Adrenal gland (tissue), 12 donors: ENCODE results near the gene NFIC. TPM values are rescaled to one million over a fixed set of nuclear protein-coding genes. Genes with fewer than 3 reads are reported as not detected.

Experiments
- DNase-seq, 7 donors: peaks; one replicate each; pipeline ENCODE4 v3.0.0-alpha.2; 2019 to 2020
- H3K27ac ChIP-seq, 5 donors: fragments of 200-600 bp; sonication (generic) in 4 of 5; 1 replicate in 3 of 5; 2 replicates in 2 of 5; pipeline versions ENCODE4 v1.5.1 to v1.8.0; 2016 to 2020; ENCODE audit warnings: mild to moderate bottlenecking in 1 of 5
- H3K27me3 ChIP-seq: fragments of 200-600 bp; 2 replicates; pipeline ENCODE4 v1.8.0; 2021
- H3K36me3 ChIP-seq, 2 donors: fragments of 200-600 bp; replicated peaks in 1 of 2; 1 replicate in 1 of 2; 2 replicates in 1 of 2; pipeline versions ENCODE4 v1.5.1 to v1.8.0; 2018 to 2022
- H3K4me1 ChIP-seq, 2 donors: fragments of 200-600 bp; replicated peaks in 1 of 2; 1 replicate in 1 of 2; 2 replicates in 1 of 2; pipeline versions ENCODE4 v1.5.1 to v1.8.0; 2018 to 2021
- H3K4me3 ChIP-seq, 4 donors: fragments of 200-600 bp; sonication (generic) in 3 of 4; one replicate each; pipeline ENCODE4 v1.5.1; 2016 to 2018
- H3K9me3 ChIP-seq, 3 donors: fragments of 200-600 bp; sonication (generic) in 1 of 3; replicated peaks in 1 of 3; 1 replicate in 2 of 3; 2 replicates in 1 of 3; pipeline versions ENCODE4 v1.5.1 to v1.8.0; 2016 to 2021
- CTCF ChIP-seq, 6 experiments: fragments of 450-650 bp in 4 of 6; fragments of 200-600 bp in 2 of 6; sonication (generic) in 1 of 6; IDR thresholded peaks; 1 replicate in 5 of 6; 2 replicates in 1 of 6; pipeline versions ENCODE4 v1.5.1 to v1.8.0; 2016 to 2021; ENCODE audit warnings: antibody characterized with exemption in 6 of 6, mild to moderate bottlenecking in 2 of 6, moderate library complexity in 1 of 6
- POLR2A ChIP-seq, 2 donors: fragments of 450-650 bp; IDR thresholded peaks; one replicate each; pipeline ENCODE4 v1.6.1; 2017; ENCODE audit warnings: antibody characterized with exemption in 2 of 2, mild to moderate bottlenecking in 2 of 2, moderate library complexity in 1 of 2
- WGBS, 4 donors: extraction: QIAGEN DNeasy Blood & Tissue Kit in 2 of 4; methylation state at CpG; one replicate each; pipeline versions ENCODE4 v1.1.5 to v1.1.7; 2013 to 2017; 5-methylcytosine and 5-hydroxymethylcytosine counted together
- intact Hi-C, 2 donors: fragments of 100-400 bp; cut with DNase I; formaldehyde crosslinking; loops; one replicate each; pipeline versions ENCODE4 v1.14.1 to v1.15.0; 2022 to 2023
- polyA plus RNA-seq, 3 donors: library from polyadenylated mRNA; stranded (reverse); fragments of 200-250 nt in 2 of 3; fragments of 350-450 nt in 1 of 3; fragmentation: Illumina TruSeq in 1 of 3; extraction: RNeasy Lipid Tissue Mini Kit (QIAGEN cat#74804) in 1 of 3; gene quantifications; one replicate each; pipeline ENCODE4 v1.2.3, GENCODE V29; 2013 to 2014
- total RNA-seq, 9 donors: library from RNA; depleted of rRNA in 4 of 9; stranded (reverse); fragments of >200 nt in 4 of 9; fragments of 120-200 nt in 1 of 9; fragmentation: NEBNext Ultra II Directional in 1 of 9; extraction: Animal tissue kit (Norgen Biotek cat#: 25700) in 1 of 9; gene quantifications; one replicate each; pipeline versions ENCODE4 v1.1.0 to v1.2.4, GENCODE V29; 2013 to 2023
- donor health status: healthy with polysubstance abuse.
- donor health status: Bipolar disorder and iron deficiency.
- donor health status: DM: yes; HTN: yes; CAD: no.
- donor health status: DM: no; HTN: no; CAD: no.
- donor health status: DM: no; HTN: no; CAD: no.
- donor health status: DM: yes; HTN: yes; CAD: no.

Gene NFIC
- total and polyA plus RNA-seq, 12 donors: 3.5 to 329 (median 171) TPM

GRCh38 chr19:3335431-3336350 is 30.7 kb upstream of the NFIC start:
- peak; percentile 68 to 90 (median 87) for DNase-seq
- intact Hi-C loops: no loop called here
- H3K9me3 ChIP-seq: no peaks in the 10 kb centered on the region
- H3K27ac ChIP-seq: peak overlapping the region; percentile 92 to 98 (median 96)
- H3K4me3 ChIP-seq: no peak overlapping the region
- no peaks in the 10 kb centered on the region for H3K36me3 ChIP-seq
- TF ChIP-seq POLR2A (IDR thresholded peaks at IDR 0.05) (no peak), CTCF (IDR thresholded peaks at IDR 0.05) (no peak)
- no peaks in the 10 kb centered on the region for H3K27me3 ChIP-seq
- 66 to 74% (median 72%) methylated on average over 13 to 15 of the region's 15 CpGs for WGBS, 4 donors
- peaks cover 31 to 47% of the 10 kb centered on the region in 2 donors for H3K4me1 ChIP-seq

GRCh38 chr19:3336351-3336679 is 30.1 kb upstream of the NFIC start:
- no peak for DNase-seq
- WGBS, 4 donors: 32 to 46% (median 43%) methylated on average over 5 of the region's 5 CpGs
- Histone ChIP-seq H3K27ac (peak overlapping the region; percentile 92 to 98 (median 96)), H3K4me1 (peaks cover 31 to 47% of the 10 kb centered on the region in 2 donors), H3K4me3 (no peak overlapping the region), H3K9me3 (no peaks in the 10 kb centered on the region), H3K27me3 (no peaks in the 10 kb centered on the region), H3K36me3 (no peaks in the 10 kb centered on the region)
- intact Hi-C loops: no loop called here
- TF ChIP-seq POLR2A (IDR thresholded peaks at IDR 0.05) (no peak), CTCF (IDR thresholded peaks at IDR 0.05) (no peak)

GRCh38 chr19:3336680-3337523 is 29.5 kb upstream of the NFIC start:
- 21 to 25% (median 23%) methylated on average over 11 to 22 of the region's 22 CpGs for WGBS, 4 donors
- Histone ChIP-seq H3K4me1 (peaks cover 31 to 47% of the 10 kb centered on the region in 2 donors), H3K27ac (peak overlapping the region; percentile 92 to 98 (median 96)), H3K27me3 (no peaks in the 10 kb centered on the region), H3K9me3 (no peaks in the 10 kb centered on the region), H3K36me3 (no peaks in the 10 kb centered on the region), H3K4me3 (no peak overlapping the region)
- TF ChIP-seq CTCF (IDR thresholded peaks at IDR 0.05) (no peak), POLR2A (IDR thresholded peaks at IDR 0.05) (peak in 1 of 2 donors; percentile 56)
- intact Hi-C loops: no loop called here
- DNase-seq: peak; percentile 89 to 97 (median 95)

- peak in 6 of 7 donors; percentile 34 to 76 (median 50) for DNase-seq
- 30 to 49% (median 43%) methylated on average over 10 to 12 of the region's 12 CpGs for WGBS, 4 donors
These were observed 27.7 kb upstream of the NFIC start for GRCh38 chr19:3338541-3339181.

More at GRCh38 chr19:3338541-3339181, 27.7 kb upstream of the NFIC start:
- intact Hi-C loops: no loop called here
- TF ChIP-seq CTCF (IDR thresholded peaks at IDR 0.05) (no peak), POLR2A (IDR thresholded peaks at IDR 0.05) (no peak)
- H3K9me3 ChIP-seq: no peaks in the 10 kb centered on the region
- no peaks in the 10 kb centered on the region for H3K27me3 ChIP-seq
- peaks cover 39 to 56% of the 10 kb centered on the region in 2 donors for H3K4me1 ChIP-seq
- no peak overlapping the region for H3K4me3 ChIP-seq
- H3K36me3 ChIP-seq: no peaks in the 10 kb centered on the region
- peak overlapping the region; percentile 73 to 97 (median 82) for H3K27ac ChIP-seq
